ENCODE measurements around the gene C2orf72. TPM values are rescaled to one million over a fixed set of nuclear protein-coding genes. Genes with fewer than 3 reads are reported as not detected.

The C2orf72 gene
- total and polyA plus RNA-seq, 2 of the 13 experiments (the other 11 are each of a cell fraction or from before 2014, with no cell fraction given) = 147 to 203 TPM

GRCh38 chr2:231050018-231050901 is 12.9 kb downstream of the C2orf72 start (continued):
- TF ChIP-seq ZKSCAN5 (CRISPR knock-in tag; IDR thresholded peaks at IDR 0.05) (no peak), ZNF256 (CRISPR knock-in tag; conservative IDR thresholded peaks at IDR 0.05) (peak; percentile 95), RBAK (CRISPR knock-in tag; IDR thresholded peaks at IDR 0.05) (peak; percentile 72), ZNF331 (CRISPR knock-in tag; IDR thresholded peaks at IDR 0.05) (peak; percentile 98), ZNF280B (CRISPR knock-in tag; IDR thresholded peaks at IDR 0.05; ENCODE audit: borderline replicate concordance) (peak; percentile 46), NRL (CRISPR knock-in tag; IDR thresholded peaks at IDR 0.05; ENCODE audit: borderline replicate concordance) (peak; percentile 63), ZNF770 (CRISPR knock-in tag; IDR thresholded peaks at IDR 0.05) (peak; percentile 91), ZNF773 (CRISPR knock-in tag; IDR thresholded peaks at IDR 0.05; ENCODE audit: borderline replicate concordance) (no peak), ZBTB38 (CRISPR knock-in tag; IDR thresholded peaks at IDR 0.05) (peak; percentile 93), ZBTB10 (CRISPR knock-in tag; IDR thresholded peaks at IDR 0.05; ENCODE audit: borderline replicate concordance) (peak; percentile 98), CCDC6 (CRISPR knock-in tag; IDR thresholded peaks at IDR 0.05) (peak; percentile 99), ZNF639 (CRISPR knock-in tag; conservative IDR thresholded peaks at IDR 0.05) (peak; percentile 83), ZNF513 (CRISPR knock-in tag; conservative IDR thresholded peaks at IDR 0.05) (no peak; the same call in 1 of the 2 replicates), KMT2A (CRISPR knock-in tag; IDR thresholded peaks at IDR 0.05) (peak; percentile 77; the same call in 1 of the 2 replicates), ZNF710 (CRISPR knock-in tag; IDR thresholded peaks at IDR 0.05; ENCODE audit: borderline replicate concordance) (peak; percentile 95)

Data from HepG2 (cell line).